SK-N-MC (cell line): ENCODE data around the gene HIVEP2.

Source experiments
- EZH2 ChIP-seq: fragments of 200-600 bp; sonication (generic); IDR thresholded peaks from one replicate; pipeline ENCODE4 v1.6.1; 2017; ENCODE audit warnings: antibody characterized with exemption
- FOXP2 ChIP-seq: optimal IDR thresholded peaks from 2 replicates; pipeline ENCODE3; 2011; ENCODE audit warnings: mild to moderate bottlenecking, moderate library complexity; ENCODE audit not compliant: insufficient read depth; ENCODE audit errors: extremely low read length, control extremely low read depth
- POLR2AphosphoS5 ChIP-seq: IDR thresholded peaks from 2 replicates; pipeline ENCODE4 v1.6.1; 2012; ENCODE audit warnings: mild to moderate bottlenecking, low read depth, low read length, borderline replicate concordance

DNA sequence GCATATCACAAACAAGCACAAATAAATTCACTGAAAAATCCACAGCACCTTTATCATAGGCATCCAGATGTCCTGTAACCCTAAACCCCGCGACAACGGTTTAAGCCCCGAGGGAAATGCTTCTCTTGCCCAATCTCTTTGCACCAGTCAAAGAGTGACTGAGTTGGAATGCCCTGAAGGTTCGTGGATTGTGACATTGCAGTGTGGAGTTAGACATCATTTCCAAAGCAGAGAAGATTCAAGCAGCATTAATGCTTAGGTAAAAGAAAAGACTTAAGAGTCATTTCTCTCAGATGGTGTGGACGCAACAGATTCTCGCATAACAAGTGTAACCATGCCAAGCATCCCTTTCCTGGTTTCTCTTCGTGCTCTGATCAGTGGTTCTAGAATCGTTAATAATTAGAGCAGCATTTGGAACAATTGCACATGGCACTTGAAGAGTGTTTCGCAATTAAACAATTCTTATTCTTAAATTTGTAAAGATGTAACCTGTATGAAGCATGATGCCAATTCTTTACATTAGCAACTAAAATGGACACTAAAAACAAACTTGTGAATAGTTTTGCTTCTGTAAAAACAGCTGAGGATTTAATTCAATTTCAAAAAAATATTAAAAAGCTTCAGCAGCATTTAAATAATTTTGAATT lies 121.6 kb downstream of the HIVEP2 start:
- no peak for TF ChIP-seq EZH2
- TF ChIP-seq POLR2AphosphoS5 = no peak
- no peak for TF ChIP-seq FOXP2
